Suprapubic skin (tissue), 4 donors: ENCODE measurements around the gene NCOA1.

Source experiments
- EP300 ChIP-seq: sonication (generic); formaldehyde crosslinking; IDR thresholded peaks from one replicate; pipeline ENCODE4 v1.6.1; 2017; ENCODE audit warnings: antibody characterized with exemption
- POLR2A ChIP-seq, 2 donors: fragments of 450-650 bp; IDR thresholded peaks; one replicate each; pipeline ENCODE4 v1.6.1; 2017; ENCODE audit warnings: antibody characterized with exemption in 2 of 2, mild to moderate bottlenecking in 2 of 2, moderate library complexity in 2 of 2
- POLR2AphosphoS5 ChIP-seq, 3 donors: sonication (generic); formaldehyde crosslinking; IDR thresholded peaks; one replicate each; pipeline ENCODE4 v1.6.1; 2017; ENCODE audit warnings: antibody characterized with exemption in 3 of 3
- TF ChIP-seq, protein P1 (sequence below), 2 donors: fragments of 200-600 bp in 1 of 2; fragments of 450-650 bp in 1 of 2; sonication (generic) in 1 of 2; IDR thresholded peaks; one replicate each; pipeline ENCODE4 v1.5.1; 2016 to 2019; ENCODE audit warnings: antibody characterized with exemption in 2 of 2, mild to moderate bottlenecking in 1 of 2, moderate library complexity in 1 of 2

- TF ChIP-seq POLR2AphosphoS5 (IDR thresholded peaks at IDR 0.05) (no peak), EP300 (no peak), POLR2A (IDR thresholded peaks at IDR 0.05) (no peak)
- TF ChIP-seq, protein P1, sequence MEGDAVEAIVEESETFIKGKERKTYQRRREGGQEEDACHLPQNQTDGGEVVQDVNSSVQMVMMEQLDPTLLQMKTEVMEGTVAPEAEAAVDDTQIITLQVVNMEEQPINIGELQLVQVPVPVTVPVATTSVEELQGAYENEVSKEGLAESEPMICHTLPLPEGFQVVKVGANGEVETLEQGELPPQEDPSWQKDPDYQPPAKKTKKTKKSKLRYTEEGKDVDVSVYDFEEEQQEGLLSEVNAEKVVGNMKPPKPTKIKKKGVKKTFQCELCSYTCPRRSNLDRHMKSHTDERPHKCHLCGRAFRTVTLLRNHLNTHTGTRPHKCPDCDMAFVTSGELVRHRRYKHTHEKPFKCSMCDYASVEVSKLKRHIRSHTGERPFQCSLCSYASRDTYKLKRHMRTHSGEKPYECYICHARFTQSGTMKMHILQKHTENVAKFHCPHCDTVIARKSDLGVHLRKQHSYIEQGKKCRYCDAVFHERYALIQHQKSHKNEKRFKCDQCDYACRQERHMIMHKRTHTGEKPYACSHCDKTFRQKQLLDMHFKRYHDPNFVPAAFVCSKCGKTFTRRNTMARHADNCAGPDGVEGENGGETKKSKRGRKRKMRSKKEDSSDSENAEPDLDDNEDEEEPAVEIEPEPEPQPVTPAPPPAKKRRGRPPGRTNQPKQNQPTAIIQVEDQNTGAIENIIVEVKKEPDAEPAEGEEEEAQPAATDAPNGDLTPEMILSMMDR (IDR thresholded peaks at IDR 0.05): no peak
Observed at GRCh38 chr2:24509425-24509824, 18.4 kb downstream of the NCOA1 start.
